ENCODE data around the gene RIC1. TPM values are rescaled to one million over a fixed set of nuclear protein-coding genes. Genes with fewer than 3 reads are reported as not detected.

RIC1 gene
- total and polyA plus RNA-seq, 2 of the 4 experiments (the other 2 are of a cell fraction): 28.8 to 76.9 TPM

DNA sequence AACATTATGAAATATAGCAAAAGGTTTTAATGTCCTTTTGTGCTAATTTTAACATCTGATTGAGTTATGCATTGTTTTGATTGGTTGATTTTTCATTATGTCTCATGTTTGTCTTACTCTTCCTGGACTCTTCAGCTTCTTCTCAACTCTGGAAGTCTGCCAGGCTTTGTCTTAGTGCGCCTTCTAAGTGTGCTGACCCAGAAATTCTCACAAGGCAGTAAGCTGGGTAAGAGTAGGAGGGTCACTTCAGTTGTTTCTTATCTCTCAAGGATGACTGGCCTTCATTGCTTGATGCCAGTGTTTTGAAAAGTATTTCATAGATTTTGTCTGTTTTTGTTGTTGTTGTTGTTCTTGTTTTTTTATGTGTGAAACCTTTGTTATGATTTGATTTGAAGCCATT lies 59.2 kb downstream of the RIC1 start:
- dilution Hi-C loops (cut with HindIII; ENCODE audit: low sequenced_read_pairs, unreplicated experiment) (no loop called here), in situ Hi-C loops (cut with MboI; ENCODE audit: low sequenced_read_pairs) (no loop called here), intact Hi-C loops (cut with micrococcal nuclease) (no loop called here)
- 0 out of 2 replicates have a peak, but pooled peaks cover 1% of the 10 kb centered on the region for H3K36me3 ChIP-seq (ENCODE audit: control insufficient read depth, insufficient read depth, low read length)
- no peak overlapping the region for H2BK120ac ChIP-seq (ENCODE audit: low read depth, low read length)
- H2AK5ac ChIP-seq (ENCODE audit: low read depth, low read length): no peak overlapping the region
- H3K18ac ChIP-seq (ENCODE audit: low read depth, low read length): peak overlapping the region; percentile 23; the same call in 1 of the 2 replicates
- no peak overlapping the region; the same call in 1 of the 2 replicates for H3K27ac ChIP-seq (ENCODE audit: insufficient read depth, low read length)
- peaks cover 3% of the 10 kb centered on the region; the same call in 1 of the 2 replicates for H3K9me3 ChIP-seq (ENCODE audit: control insufficient read depth, insufficient read depth, low read length)
- no peak overlapping the region for H2BK20ac ChIP-seq (ENCODE audit: low read depth, low read length)
- CTCF ChIA-PET: no interaction called here
- POLR2A ChIA-PET (ENCODE audit: unreplicated experiment): no interaction called here
- H4K5ac ChIP-seq (ENCODE audit: low read depth, low read length): no peak overlapping the region
- peak overlapping the region; percentile 33; the same call in 1 of the 2 replicates for H3K4me2 ChIP-seq (ENCODE audit: low read depth, low read length)
- no peak overlapping the region for H4K8ac ChIP-seq (ENCODE audit: low read depth in 2 of 2, low read length in 2 of 2)
- H3K4ac ChIP-seq (ENCODE audit: low read depth, low read length): no peak overlapping the region; the same call in 1 of the 2 replicates
- H3K56ac ChIP-seq (ENCODE audit: extremely low read depth, insufficient read depth, low read length): no peak overlapping the region
- no TSS peak for BruUV-seq (replicated peaks)
- TF ChIP-seq, protein P1, sequence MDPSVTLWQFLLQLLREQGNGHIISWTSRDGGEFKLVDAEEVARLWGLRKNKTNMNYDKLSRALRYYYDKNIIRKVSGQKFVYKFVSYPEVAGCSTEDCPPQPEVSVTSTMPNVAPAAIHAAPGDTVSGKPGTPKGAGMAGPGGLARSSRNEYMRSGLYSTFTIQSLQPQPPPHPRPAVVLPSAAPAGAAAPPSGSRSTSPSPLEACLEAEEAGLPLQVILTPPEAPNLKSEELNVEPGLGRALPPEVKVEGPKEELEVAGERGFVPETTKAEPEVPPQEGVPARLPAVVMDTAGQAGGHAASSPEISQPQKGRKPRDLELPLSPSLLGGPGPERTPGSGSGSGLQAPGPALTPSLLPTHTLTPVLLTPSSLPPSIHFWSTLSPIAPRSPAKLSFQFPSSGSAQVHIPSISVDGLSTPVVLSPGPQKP (IDR thresholded peaks at IDR 0.05; ENCODE audit: borderline replicate concordance, low read depth, low read length): no peak
- TF ChIP-seq FOS (IDR thresholded peaks at IDR 0.05; ENCODE audit: low read depth, low read length): no peak
- H3K23ac ChIP-seq (ENCODE audit: low read depth, low read length): 0 out of 2 replicates have a peak overlapping the region, but pooled peaks have one; percentile 8
- no peak for ATAC-seq (ENCODE audit: low read depth)
- H2AFZ ChIP-seq (replicated peaks; ENCODE audit: low read length, poor library complexity): no peak overlapping the region
- no peak overlapping the region for H2BK15ac ChIP-seq (ENCODE audit: low read depth, low read length)
- H3K79me1 ChIP-seq (ENCODE audit: low read depth in 1 of 2, low read length in 2 of 2): peaks cover 4 to 18% of the 10 kb centered on the region in 2 experiments; a peak in 3 of 4 replicates
- no peak overlapping the region for H3K9ac ChIP-seq (ENCODE audit: low read depth, low read length)
- no peak overlapping the region for H3K4me3 ChIP-seq (ENCODE audit: insufficient read depth, low read depth, low read length)
- H4K20me1 ChIP-seq (ENCODE audit: insufficient read depth, low read length): peaks cover 8% of the 10 kb centered on the region
- no peak overlapping the region for H3K14ac ChIP-seq (replicated peaks; ENCODE audit: low read depth, low read length)
- no peak overlapping the region for H2AK9ac ChIP-seq (replicated peaks; ENCODE audit: low read depth, low read length, poor library complexity)
- H3K4me1 ChIP-seq (ENCODE audit: control insufficient read depth, insufficient read depth, low read length): peaks cover 6% of the 10 kb centered on the region
- no peaks in the 10 kb centered on the region for H3K27me3 ChIP-seq (ENCODE audit: control insufficient read depth, insufficient read depth, low read length)
- no CpG with 5 or more reads among the region's 1 CpG for WGBS, 2 experiments (ENCODE audit: extremely low coverage in 2 of 2, insufficient read length in 1 of 2)
- H3K9me1 ChIP-seq (ENCODE audit: insufficient read depth, low read length): no peaks in the 10 kb centered on the region; the same call in 1 of the 2 replicates
- peak; percentile 31 for DNase-seq
- H4K91ac ChIP-seq (ENCODE audit: insufficient read depth, low read depth, low read length): no peak overlapping the region
- peak overlapping the region; percentile 62 for H2BK5ac ChIP-seq (ENCODE audit: low read depth, low read length, poor library complexity, severe bottlenecking)
